GM12878 (cell line): ENCODE data around the gene CETP. TPM values are rescaled to one million over a fixed set of nuclear protein-coding genes. Genes with fewer than 3 reads are reported as not detected.

Experiments used
- BACH1 ChIP-seq: fragments of 450-650 bp; IDR thresholded peaks from 2 replicates; pipeline ENCODE4 v1.6.1; 2017; ENCODE audit warnings: mild to moderate bottlenecking, borderline replicate concordance
- BCLAF1 ChIP-seq: fragments of 450-650 bp; IDR thresholded peaks from 2 replicates; pipeline ENCODE4 v1.6.1; 2017; ENCODE audit warnings: antibody characterized with exemption, mild to moderate bottlenecking, moderate library complexity
- HCFC1 ChIP-seq: fragments of 150-350 bp; IDR thresholded peaks from 2 replicates; pipeline ENCODE4 v1.6.1; 2014; ENCODE audit warnings: low read length
- MEF2B ChIP-seq: fragments of 450-650 bp; IDR thresholded peaks from 2 replicates; pipeline ENCODE4 v1.6.1; 2018; ENCODE audit warnings: mild to moderate bottlenecking, moderate library complexity; ENCODE audit not compliant: partially characterized antibody, poor library complexity, severe bottlenecking
- MXI1 ChIP-seq: fragments of 150-350 bp; IDR thresholded peaks from 2 replicates; pipeline ENCODE4 v1.6.1; 2011; ENCODE audit warnings: low read depth, mild to moderate bottlenecking, inconsistent platforms, low read length, improper control_type of control experiment
- RAD51 ChIP-seq: fragments of 450-650 bp; IDR thresholded peaks from 2 replicates; pipeline ENCODE4 v1.6.1; 2016; ENCODE audit warnings: moderate library complexity, mild to moderate bottlenecking, inconsistent platforms
- REST ChIP-seq: IDR thresholded peaks from 2 replicates; pipeline ENCODE4 v1.6.1; 2012; ENCODE audit warnings: mild to moderate bottlenecking, low read depth, low read length
- TBL1XR1 ChIP-seq: IDR thresholded peaks from 2 replicates; pipeline ENCODE4 v1.6.1; 2012; ENCODE audit warnings: low read depth, low read length, improper control_type of control experiment
- TCF3 ChIP-seq: IDR thresholded peaks from 2 replicates; pipeline ENCODE4 v1.6.1; 2012; ENCODE audit warnings: low read depth, mild to moderate bottlenecking, low read length, borderline replicate concordance; ENCODE audit not compliant: insufficient read depth
- YY1 ChIP-seq: IDR thresholded peaks from 2 replicates; pipeline ENCODE4 v1.6.1; 2011; ENCODE audit warnings: low read depth, mild to moderate bottlenecking, low read length
- ZBTB33 ChIP-seq: fragments of 450-650 bp; IDR thresholded peaks from 2 replicates; pipeline ENCODE4 v1.6.1; 2017; ENCODE audit warnings: mild to moderate bottlenecking
- ZNF217 ChIP-seq: fragments of 450-650 bp; IDR thresholded peaks from 2 replicates; pipeline ENCODE4 v1.6.1; 2017; ENCODE audit warnings: antibody characterized with exemption, mild to moderate bottlenecking
- ZNF274 ChIP-seq: IDR thresholded peaks from one replicate; pipeline ENCODE4 v1.8.0; 2011; ENCODE audit not compliant: insufficient read length, insufficient read depth
- ZNF384 ChIP-seq: IDR thresholded peaks from 2 replicates; pipeline ENCODE4 v1.6.1; 2012; ENCODE audit warnings: low read depth, mild to moderate bottlenecking, low read length, improper control_type of control experiment, borderline replicate concordance
- ZSCAN29 ChIP-seq: fragments of 450-650 bp; IDR thresholded peaks from 2 replicates; pipeline ENCODE4 v1.6.1; 2017; ENCODE audit warnings: mild to moderate bottlenecking, moderate library complexity
- polyA plus RNA-seq, 11 experiments: library from polyadenylated mRNA; depleted of rRNA in 4 of 11; unstranded in 6 of 11; stranded (reverse) in 5 of 11; fragments of >200 nt; fragmentation: Nextera tagmentation in 4 of 11; fragmentation: Illumina TruSeq in 1 of 11; extraction: Ambion mirVana in 4 of 11; extraction: Trizol in 1 of 11; gene quantifications; 1 replicate in 1 of 11; 2 replicates in 10 of 11; pipeline versions ENCODE4 v1.2.1 to v1.2.3, GENCODE V29; 2011 to 2016; ENCODE audit warnings: inconsistent platforms in 2 of 11, missing spikeins in 2 of 11, low read depth in 1 of 11
- total RNA-seq, 4 experiments: library from RNA; depleted of rRNA in 3 of 4; stranded (reverse); fragments of >200 nt in 3 of 4; fragmentation: Illumina TruSeq in 1 of 4; extraction: Trizol in 1 of 4; gene quantifications; 2 replicates each; pipeline versions ENCODE4 v1.2.1 to v1.2.3, GENCODE V29; 2013 to 2021

Gene CETP
- total and polyA plus RNA-seq, 10 of the 15 experiments (the other 5 are each of a cell fraction or from before 2014, with no cell fraction given): 1.2 to 6.4 (median 2.1) TPM

DNA sequence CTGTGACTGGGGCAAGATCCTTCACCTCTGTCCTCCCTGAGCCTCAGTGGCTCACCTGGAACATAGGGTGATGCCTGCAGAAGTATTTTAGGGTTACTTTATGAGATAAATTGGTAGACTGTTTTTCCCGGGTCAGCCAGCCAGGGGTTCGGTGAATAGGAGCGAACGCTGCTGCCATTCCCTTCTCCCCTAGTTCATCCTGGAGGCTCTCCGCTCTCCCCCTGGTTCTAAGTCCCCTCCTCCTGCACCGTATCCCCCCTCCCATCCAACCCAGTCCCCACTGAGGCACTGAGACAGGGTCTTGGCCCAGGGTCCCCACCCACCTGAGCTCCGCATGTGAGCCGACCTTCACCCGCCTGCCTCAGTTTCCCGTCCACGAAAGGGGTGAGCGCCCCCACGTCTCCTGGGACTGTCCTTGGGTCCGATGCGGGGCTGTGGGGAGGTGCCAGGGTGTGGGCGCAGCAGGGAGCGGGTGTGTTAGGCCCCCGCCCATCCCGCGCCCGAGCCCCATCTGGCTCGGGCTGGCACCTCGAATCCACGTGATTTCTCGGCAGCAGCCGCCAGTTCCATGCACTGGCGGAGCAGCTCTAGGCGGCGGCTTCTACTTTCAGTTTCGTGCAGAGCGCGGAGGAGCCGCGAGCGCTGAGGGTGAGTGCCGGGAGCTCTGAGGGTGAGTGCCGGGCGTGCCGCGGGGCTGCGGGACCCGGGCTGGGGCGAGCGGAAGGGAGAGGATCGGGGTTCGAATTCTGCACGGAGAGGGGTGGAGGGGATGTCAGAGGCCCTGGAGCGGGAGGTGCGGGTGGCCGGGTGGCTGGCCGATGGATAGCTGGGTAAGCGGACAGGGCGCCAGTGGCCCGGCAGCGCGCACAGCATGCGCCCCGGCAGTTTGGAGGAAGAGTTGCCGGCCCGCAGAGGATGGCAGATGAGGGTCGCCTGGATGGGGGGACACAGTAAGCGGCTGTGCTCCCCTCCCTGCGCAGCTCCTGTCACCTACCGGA, 27.5 kb downstream of the CETP start, which contains the start of gene NLRC5 (continued):
- TF ChIP-seq REST (no peak), MXI1 (peak; percentile 91), ZNF217 (0 out of 2 replicates have a peak, but pooled peaks have one; percentile 46), BCLAF1 (no peak), ZNF274 (no peak), HCFC1 (no peak), ZSCAN29 (no peak), ZBTB33 (no peak), MEF2B (peak; percentile 82), TCF3 (0 out of 2 replicates have a peak, but pooled peaks have one; percentile 57), ZNF384 (no peak), TBL1XR1 (0 out of 2 replicates have a peak, but pooled peaks have one; percentile 49), BACH1 (0 out of 2 replicates have a peak, but pooled peaks have one; percentile 37), YY1 (peak; percentile 40; the same call in 1 of the 2 replicates), RAD51 (peak; percentile 62; the same call in 1 of the 2 replicates)
